SK-N-SH (cell line): ENCODE results near the gene SPINK14. TPM values are rescaled to one million over a fixed set of nuclear protein-coding genes. Genes with fewer than 3 reads are reported as not detected.

Experiments used
- CTCF ChIA-PET: fragments of 300-600, 350-600 bp; formaldehyde crosslinking; extraction: SDS; loops from one replicate; lab custom pipeline; 2021; lab: Yijun Ruan, JAX
- POLR2A ChIA-PET: fragments of 350-600 bp; sonication (Branson Sonifier 250); formaldehyde crosslinking; extraction: SDS; loops from one replicate; lab custom pipeline; 2020; ENCODE audit warnings: antibody characterized with exemption, inconsistent platforms; lab: Yijun Ruan, JAX
- DNase-seq: peaks from one replicate; pipeline ENCODE4 v3.0.0; 2012
- H2AFZ ChIP-seq: fragments of 200-600 bp; sonication (generic); 2 replicates; pipeline ENCODE4 v1.8.1; 2016; ENCODE audit warnings: antibody characterized with exemption, mild to moderate bottlenecking, low read depth
- H3F3A ChIP-seq: fragments of 200-600 bp; sonication (generic); replicated peaks from 2 replicates; pipeline ENCODE3; 2016; ENCODE audit warnings: antibody characterized with exemption, mild to moderate bottlenecking; ENCODE audit not compliant: insufficient read depth
- H3K27ac ChIP-seq, 2 experiments: fragments of 200-500 bp in 1 of 2; fragments of 200-600 bp in 1 of 2; sonication (Bioruptor generic) in 1 of 2; sonication (generic), shearing (Covaris generic) in 1 of 2; 2 replicates each; pipeline versions ENCODE4 v1.5.1 to v1.6.1; 2014 to 2016; ENCODE audit warnings: low read depth in 2 of 2, inconsistent platforms in 1 of 2, low read length in 1 of 2, mild to moderate bottlenecking in 1 of 2, mixed read lengths in 1 of 2
- H3K27me3 ChIP-seq: fragments of 200-600 bp; sonication (generic), shearing (Covaris generic); 2 replicates; pipeline ENCODE4 v1.6.1; 2016; ENCODE audit warnings: mixed run types; ENCODE audit not compliant: insufficient read depth
- H3K36me3 ChIP-seq, 2 experiments: fragments of 200-500 bp in 1 of 2; fragments of 200-600 bp in 1 of 2; sonication (Bioruptor generic) in 1 of 2; sonication (generic) in 1 of 2; replicated peaks in 1 of 2; 2 replicates each; pipeline versions ENCODE3 to v1.5.1; 2014 to 2016; ENCODE audit warnings: low read length in 1 of 2, mild to moderate bottlenecking in 1 of 2; ENCODE audit not compliant: insufficient read depth in 2 of 2, control insufficient read depth in 1 of 2
- H3K4me1 ChIP-seq, 2 experiments: fragments of 200-500 bp in 1 of 2; fragments of 200-600 bp in 1 of 2; sonication (Bioruptor generic) in 1 of 2; sonication (generic), shearing (Covaris generic) in 1 of 2; 2 replicates each; pipeline versions ENCODE4 v1.5.1 to v1.6.1; 2014 to 2016; ENCODE audit warnings: low read depth in 1 of 2, low read length in 1 of 2, mixed run types in 1 of 2; ENCODE audit not compliant: insufficient read depth in 2 of 2, control insufficient read depth in 1 of 2
- H3K4me2 ChIP-seq: fragments of 200-600 bp; sonication (generic), shearing (Covaris generic); 2 replicates; pipeline ENCODE4 v1.6.1; 2017; ENCODE audit warnings: mixed run types
- H3K4me3 ChIP-seq, 2 experiments: fragments of 200-500 bp in 1 of 2; fragments of 200-600 bp in 1 of 2; sonication (Bioruptor generic) in 1 of 2; sonication (generic), shearing (Covaris generic) in 1 of 2; 2 replicates each; pipeline versions ENCODE4 v1.5.1 to v1.8.1; 2014 to 2016; ENCODE audit warnings: low read depth in 2 of 2, inconsistent platforms in 1 of 2, low read length in 1 of 2, mild to moderate bottlenecking in 1 of 2, mixed read lengths in 1 of 2, moderate library complexity in 1 of 2
- H3K79me2 ChIP-seq: fragments of 200-600 bp; sonication (generic); 2 replicates; pipeline ENCODE4 v1.8.1; 2017; ENCODE audit warnings: mild to moderate bottlenecking; ENCODE audit not compliant: insufficient read depth
- H3K9ac ChIP-seq: fragments of 200-600 bp; sonication (generic); 2 replicates; pipeline ENCODE4 v1.6.1; 2017; ENCODE audit warnings: mixed run types
- H3K9me2 ChIP-seq: fragments of 200-600 bp; sonication (generic); 2 replicates; pipeline ENCODE4 v1.6.1; 2017; ENCODE audit warnings: mixed run types
- H3K9me3 ChIP-seq: fragments of 200-600 bp; sonication (generic); 2 replicates; pipeline ENCODE4 v1.6.1; 2017; ENCODE audit warnings: mixed run types, mild to moderate bottlenecking, moderate library complexity
- H4K20me1 ChIP-seq: fragments of 200-600 bp; sonication (generic); 2 replicates; pipeline ENCODE4 v1.6.1; 2017; ENCODE audit warnings: mild to moderate bottlenecking, mixed run types; ENCODE audit not compliant: insufficient read depth
- CHD2 ChIP-seq: fragments of 150-350 bp; IDR thresholded peaks from 2 replicates; pipeline ENCODE4 v1.6.1; 2018; ENCODE audit warnings: low read length; ENCODE audit not compliant: partially characterized antibody
- EP300 ChIP-seq, 2 experiments: IDR thresholded peaks; 2 replicates each; pipeline versions ENCODE4 v1.4.0 to v1.6.1; 2012; ENCODE audit warnings: borderline replicate concordance in 1 of 2, low read depth in 1 of 2, low read length in 1 of 2
- FOSL2 ChIP-seq: IDR thresholded peaks from 2 replicates; pipeline ENCODE4 v1.4.0; 2012; ENCODE audit warnings: low read depth, mild to moderate bottlenecking, moderate library complexity, borderline replicate concordance
- FOXM1 ChIP-seq: IDR thresholded peaks from 2 replicates; pipeline ENCODE4 v1.4.0; 2012; ENCODE audit warnings: low read depth, mild to moderate bottlenecking
- GATA2 ChIP-seq: sonication (generic); formaldehyde crosslinking; IDR thresholded peaks from 2 replicates; pipeline ENCODE4 v1.5.0; 2020; ENCODE audit warnings: mild to moderate bottlenecking, missing genetic modification reagents
- PBX3 ChIP-seq: IDR thresholded peaks from 2 replicates; pipeline ENCODE4; 2012
- POLR2AphosphoS5 ChIP-seq: IDR thresholded peaks from 2 replicates; pipeline ENCODE4 v1.6.1; 2012; ENCODE audit warnings: low read depth, low read length
- RAD21 ChIP-seq: IDR thresholded peaks from 2 replicates; pipeline ENCODE4 v1.6.1; 2012; ENCODE audit warnings: mild to moderate bottlenecking, low read length
- REST ChIP-seq: IDR thresholded peaks from 2 replicates; pipeline ENCODE4 v1.6.1; 2012; ENCODE audit warnings: mild to moderate bottlenecking, low read depth, low read length, moderate library complexity
- RFX5 ChIP-seq: IDR thresholded peaks from 2 replicates; pipeline ENCODE4 v1.6.1; 2012; ENCODE audit warnings: mild to moderate bottlenecking, improper control_type of control experiment, low read length
- TEAD4 ChIP-seq: IDR thresholded peaks from 2 replicates; pipeline ENCODE4 v1.4.0; 2012; ENCODE audit warnings: mild to moderate bottlenecking, borderline replicate concordance; ENCODE audit not compliant: insufficient read depth
- WGBS: methylation state at CpG from one replicate; pipeline ENCODE4 v1.1.6; 2017; ENCODE audit warnings: low lambda C conversion rate; 5-methylcytosine and 5-hydroxymethylcytosine counted together
- polyA plus RNA-seq, 3 experiments: library from polyadenylated mRNA; depleted of rRNA; stranded (reverse); fragments of >200 nt; gene quantifications; 2 replicates each; pipeline ENCODE4 v1.2.3, GENCODE V29; 2012
- TF ChIP-seq, protein P1 (sequence below): fragments of 200-600 bp; sonication (generic); IDR thresholded peaks from 2 replicates; pipeline ENCODE4 v1.6.1; 2017; ENCODE audit warnings: antibody characterized with exemption, mild to moderate bottlenecking, moderate library complexity
- TF ChIP-seq, protein P2 (sequence below): IDR thresholded peaks from 2 replicates; pipeline ENCODE4 v1.4.0; 2012; ENCODE audit warnings: low read depth, borderline replicate concordance

Gene SPINK14, protein sequence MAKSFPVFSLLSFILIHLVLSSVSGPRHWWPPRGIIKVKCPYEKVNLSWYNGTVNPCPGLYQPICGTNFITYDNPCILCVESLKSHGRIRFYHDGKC
- not detected in 2 replicates for polyA plus RNA-seq (2012; rRNA removed)
- polyA plus RNA-seq (2012; cell fraction: cytosol; rRNA removed) = not detected in 2 replicates
- polyA plus RNA-seq (2012; cell fraction: nucleus; rRNA removed) = not detected in 2 replicates

GRCh38 chr5:148168246-148168645 is at the start of gene SPINK14:
TSS of gene SPINK14 (plus strand) at chr5:148168546. CDS start at chr5:148169733, 1,187 bp downstream.
- H3K79me2 ChIP-seq = no peaks in the 10 kb centered on the region
- H4K20me1 ChIP-seq = no peaks in the 10 kb centered on the region
- no peaks in the 10 kb centered on the region for H3K4me1 ChIP-seq
- H3K27ac ChIP-seq = no peak within 1 kb of the TSS
- ChIA-PET CTCF (interaction anchor here (0.6 to 3.3 kb wide), 3 partner anchors 11 to 946 kb away, joined by 3 to 13 read pairs (median 6); no protein-coding TSS in a partner anchor), POLR2A (no interaction called here)
- TF ChIP-seq RAD21 = no peak
- no peak for TF ChIP-seq REST
- TF ChIP-seq CHD2 = no peak
- TF ChIP-seq FOSL2 = no peak
- no peak for TF ChIP-seq TEAD4
- TF ChIP-seq FOXM1 = no peak
- TF ChIP-seq RFX5 = no peak
- no peak for TF ChIP-seq PBX3
- no peak for TF ChIP-seq POLR2AphosphoS5
- no peak for TF ChIP-seq GATA2 (CRISPR knock-in tag)
- TF ChIP-seq, protein P1, sequence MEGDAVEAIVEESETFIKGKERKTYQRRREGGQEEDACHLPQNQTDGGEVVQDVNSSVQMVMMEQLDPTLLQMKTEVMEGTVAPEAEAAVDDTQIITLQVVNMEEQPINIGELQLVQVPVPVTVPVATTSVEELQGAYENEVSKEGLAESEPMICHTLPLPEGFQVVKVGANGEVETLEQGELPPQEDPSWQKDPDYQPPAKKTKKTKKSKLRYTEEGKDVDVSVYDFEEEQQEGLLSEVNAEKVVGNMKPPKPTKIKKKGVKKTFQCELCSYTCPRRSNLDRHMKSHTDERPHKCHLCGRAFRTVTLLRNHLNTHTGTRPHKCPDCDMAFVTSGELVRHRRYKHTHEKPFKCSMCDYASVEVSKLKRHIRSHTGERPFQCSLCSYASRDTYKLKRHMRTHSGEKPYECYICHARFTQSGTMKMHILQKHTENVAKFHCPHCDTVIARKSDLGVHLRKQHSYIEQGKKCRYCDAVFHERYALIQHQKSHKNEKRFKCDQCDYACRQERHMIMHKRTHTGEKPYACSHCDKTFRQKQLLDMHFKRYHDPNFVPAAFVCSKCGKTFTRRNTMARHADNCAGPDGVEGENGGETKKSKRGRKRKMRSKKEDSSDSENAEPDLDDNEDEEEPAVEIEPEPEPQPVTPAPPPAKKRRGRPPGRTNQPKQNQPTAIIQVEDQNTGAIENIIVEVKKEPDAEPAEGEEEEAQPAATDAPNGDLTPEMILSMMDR = no peak
- TF ChIP-seq, protein P2, sequence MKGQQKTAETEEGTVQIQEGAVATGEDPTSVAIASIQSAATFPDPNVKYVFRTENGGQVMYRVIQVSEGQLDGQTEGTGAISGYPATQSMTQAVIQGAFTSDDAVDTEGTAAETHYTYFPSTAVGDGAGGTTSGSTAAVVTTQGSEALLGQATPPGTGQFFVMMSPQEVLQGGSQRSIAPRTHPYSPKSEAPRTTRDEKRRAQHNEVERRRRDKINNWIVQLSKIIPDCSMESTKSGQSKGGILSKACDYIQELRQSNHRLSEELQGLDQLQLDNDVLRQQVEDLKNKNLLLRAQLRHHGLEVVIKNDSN = no peak
- no peak for TF ChIP-seq EP300 (IDR thresholded peaks at IDR 0.05; ENCODE audit: borderline replicate concordance in 1 of 2, low read depth in 1 of 2, low read length in 1 of 2)
- H3K9me3 ChIP-seq = no peaks in the 10 kb centered on the region
- H3K9me2 ChIP-seq = no peaks in the 10 kb centered on the region
- H3K9ac ChIP-seq = no peak within 1 kb of the TSS
- H3K27me3 ChIP-seq = no peaks in the 10 kb centered on the region
- no peak for DNase-seq
- H3K4me2 ChIP-seq = no peak within 1 kb of the TSS
- H3K4me3 ChIP-seq = no peak within 1 kb of the TSS
- no peak within 1 kb of the TSS for H2AFZ ChIP-seq
- no peaks in the 10 kb centered on the region for H3K36me3 ChIP-seq
- no peaks in the 10 kb centered on the region for H3F3A ChIP-seq
- 84% methylated on average over 1 of the region's 1 CpG for WGBS
